NCI-H1694 treated with DMSO at 0.1 percent for 48 hours (cell line): Measurements from ENCODE around the gene ST6GALNAC1.
A peak's percentile ranks its signal among the peaks of the same experiment; 100 is the strongest.
"Not testable (repeated sequence)": the region's sequence is repeated elsewhere in the genome, so short reads cannot be mapped to it uniquely, and the experiment has no call there.

ENCODE experiments used
- DNase-seq: peaks from one replicate; lab custom pipeline; 2025; lab: John Stamatoyannopoulos, UW

The ST6GALNAC1 gene

GRCh38 chr17:76612465-76612864 is 31.1 kb downstream of the ST6GALNAC1 start:
- DNase-seq, result no peak

GRCh38 chr17:76611758-76612157 is 31.8 kb downstream of the ST6GALNAC1 start:
- DNase-seq, result no peak

GRCh38 chr17:76611080-76611749 is 32.3 kb downstream of the ST6GALNAC1 start:
- not testable (repeated sequence) for DNase-seq

DNA sequence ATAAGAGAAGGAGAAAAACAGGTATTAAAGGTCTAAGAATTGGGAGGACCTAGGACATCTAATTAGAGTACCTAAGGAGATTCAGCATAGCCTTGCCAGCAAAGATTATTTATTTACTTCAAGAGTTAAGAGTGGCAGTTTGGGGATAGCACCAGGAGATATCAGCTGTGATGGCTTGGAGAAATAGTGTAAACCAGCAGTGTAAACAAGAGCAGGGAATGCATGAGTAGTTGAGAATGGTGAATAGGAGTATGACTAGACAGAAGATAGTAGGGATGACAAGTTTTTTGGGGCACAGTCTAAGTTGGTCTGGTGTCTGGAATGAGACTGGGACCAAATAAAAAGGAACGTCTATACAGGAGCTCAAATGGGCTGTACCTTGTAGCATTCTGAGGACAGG is 36.9 kb downstream of the ST6GALNAC1 start:
- not testable (repeated sequence) for DNase-seq

DNA sequence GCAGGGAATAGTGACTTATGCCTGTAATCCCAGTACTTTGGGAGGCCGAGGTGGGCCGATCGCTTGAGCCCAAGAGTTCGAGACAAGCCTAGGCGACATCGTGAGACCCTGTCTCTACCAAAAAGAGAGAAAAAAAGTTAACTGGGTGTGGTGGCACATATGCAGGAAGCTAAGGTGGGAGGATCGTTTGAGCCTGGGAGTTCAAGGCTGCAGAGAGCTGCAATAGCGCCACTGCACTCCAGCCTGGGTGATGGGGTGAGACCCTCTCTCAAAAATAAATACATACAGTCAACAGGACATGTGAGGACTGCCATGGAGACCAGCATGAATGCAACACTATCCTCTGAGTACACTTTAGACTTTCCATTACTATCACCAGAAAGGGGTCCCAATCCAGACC is 42.5 kb downstream of the ST6GALNAC1 start:
- no peak for DNase-seq

GRCh38 chr17:76599694-76600460 is 43.7 kb downstream of the ST6GALNAC1 start:
- DNase-seq, result no peak

DNA sequence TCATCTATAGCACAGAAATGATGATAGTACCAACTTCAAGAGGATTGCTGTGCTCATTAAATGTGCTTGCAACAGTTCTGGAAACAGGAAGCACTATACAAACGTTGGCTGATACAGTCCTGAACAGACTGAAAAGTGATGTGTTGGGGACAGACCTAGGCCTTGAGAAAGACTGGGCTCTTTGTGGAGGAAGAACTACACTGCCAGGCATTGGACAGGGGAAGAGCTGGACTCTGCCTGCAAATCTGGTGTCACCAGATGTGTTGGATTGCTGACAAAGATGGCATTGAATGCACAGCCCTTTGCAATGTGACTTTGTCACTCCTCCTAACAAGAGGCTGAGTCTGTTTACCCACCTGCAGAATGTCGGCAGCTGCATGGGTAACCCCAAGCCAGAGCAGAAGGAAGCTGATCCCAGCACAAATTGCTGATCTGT is 45.5 kb downstream of the ST6GALNAC1 start:
- peak; percentile 46 for DNase-seq

DNA sequence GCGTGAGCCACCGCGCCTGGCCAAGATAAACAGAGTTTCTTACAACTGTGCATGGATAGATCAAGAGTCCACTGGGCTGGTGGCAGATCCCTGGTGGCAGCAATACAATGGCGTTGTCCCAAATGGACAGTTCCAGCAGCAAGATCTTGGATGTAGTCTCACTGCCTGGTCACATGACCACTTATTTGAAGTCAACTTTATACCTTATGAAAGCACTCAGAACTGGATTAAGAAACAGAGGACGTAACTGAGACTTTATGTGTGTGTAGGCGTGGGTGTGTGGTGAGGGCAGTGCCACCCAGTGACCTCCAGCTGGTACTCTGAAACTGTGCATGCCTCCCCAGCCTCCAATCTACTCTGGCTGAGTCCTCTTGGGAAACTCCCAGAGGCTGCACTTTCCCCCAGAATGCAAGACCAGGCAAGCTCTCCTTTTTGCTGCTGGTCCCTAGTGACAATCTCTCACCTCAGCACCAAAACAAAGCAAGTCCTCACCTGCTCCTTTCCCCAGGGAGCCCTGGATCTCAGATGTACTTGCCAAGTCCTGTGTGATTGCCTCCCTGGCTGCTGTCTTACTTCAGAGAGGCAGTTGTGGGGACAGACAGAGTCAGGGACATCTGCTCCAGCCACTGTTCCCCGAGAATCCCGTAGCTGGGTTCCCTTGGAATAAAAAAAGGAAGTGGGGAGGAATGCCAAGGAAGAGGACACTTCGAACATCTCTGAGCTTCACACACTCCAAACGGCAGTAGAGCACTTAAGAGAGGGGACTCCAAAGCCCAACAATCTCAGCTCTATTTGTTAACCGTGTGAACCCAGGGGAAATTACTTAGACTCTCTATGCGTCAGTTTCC is 46.2 kb downstream of the ST6GALNAC1 start:
- DNase-seq, result peak; percentile 63

DNA sequence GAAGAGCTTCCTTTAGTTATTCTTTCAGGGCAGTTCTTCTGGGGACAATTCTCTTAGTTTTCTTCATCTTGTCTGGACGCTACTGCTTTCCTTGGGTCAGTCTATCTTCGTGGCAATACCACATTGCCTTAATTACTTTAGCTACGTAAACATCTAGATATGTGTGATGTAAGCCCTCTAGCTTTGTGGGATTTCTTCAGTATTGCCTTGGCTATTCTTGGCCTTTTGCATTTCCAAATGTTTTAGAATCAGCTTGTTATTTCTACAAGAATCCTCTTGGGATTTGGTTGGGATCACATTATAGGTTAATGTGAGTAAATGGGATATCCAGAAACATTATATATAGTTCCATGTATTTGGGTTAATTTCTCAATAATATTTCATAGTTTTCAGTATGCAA is 48.9 kb downstream of the ST6GALNAC1 start:
- DNase-seq, result no peak

- peak; percentile 14 for DNase-seq
These were observed 49.6 kb downstream of the ST6GALNAC1 start for GRCh38 chr17:76593959-76594358.

DNA sequence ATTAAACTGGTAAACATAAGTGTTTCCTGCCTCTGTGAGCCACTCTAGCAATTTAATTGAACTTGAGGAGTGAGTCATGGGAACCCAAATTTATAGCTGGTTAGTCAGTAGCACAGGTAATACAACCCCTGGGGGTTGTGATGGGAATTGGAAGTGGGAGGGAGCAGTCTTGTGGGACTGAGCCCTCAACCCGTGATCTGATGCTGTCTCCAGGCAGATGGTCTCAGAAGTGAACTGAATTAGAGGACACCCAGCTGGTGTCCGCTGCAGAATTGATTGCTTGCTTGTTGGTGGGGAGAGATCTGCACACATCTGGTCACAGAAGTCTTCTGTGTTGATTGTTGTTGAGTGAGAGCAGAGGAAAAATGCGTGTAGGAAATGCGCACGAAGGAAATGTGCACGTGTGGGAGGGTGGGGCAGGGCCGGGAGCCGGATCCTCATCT is 50.2 kb downstream of the ST6GALNAC1 start:
- DNase-seq, result peak; percentile 68

GRCh38 chr17:76588182-76588581 is 55.4 kb downstream of the ST6GALNAC1 start:
- DNase-seq, result no peak

DNA sequence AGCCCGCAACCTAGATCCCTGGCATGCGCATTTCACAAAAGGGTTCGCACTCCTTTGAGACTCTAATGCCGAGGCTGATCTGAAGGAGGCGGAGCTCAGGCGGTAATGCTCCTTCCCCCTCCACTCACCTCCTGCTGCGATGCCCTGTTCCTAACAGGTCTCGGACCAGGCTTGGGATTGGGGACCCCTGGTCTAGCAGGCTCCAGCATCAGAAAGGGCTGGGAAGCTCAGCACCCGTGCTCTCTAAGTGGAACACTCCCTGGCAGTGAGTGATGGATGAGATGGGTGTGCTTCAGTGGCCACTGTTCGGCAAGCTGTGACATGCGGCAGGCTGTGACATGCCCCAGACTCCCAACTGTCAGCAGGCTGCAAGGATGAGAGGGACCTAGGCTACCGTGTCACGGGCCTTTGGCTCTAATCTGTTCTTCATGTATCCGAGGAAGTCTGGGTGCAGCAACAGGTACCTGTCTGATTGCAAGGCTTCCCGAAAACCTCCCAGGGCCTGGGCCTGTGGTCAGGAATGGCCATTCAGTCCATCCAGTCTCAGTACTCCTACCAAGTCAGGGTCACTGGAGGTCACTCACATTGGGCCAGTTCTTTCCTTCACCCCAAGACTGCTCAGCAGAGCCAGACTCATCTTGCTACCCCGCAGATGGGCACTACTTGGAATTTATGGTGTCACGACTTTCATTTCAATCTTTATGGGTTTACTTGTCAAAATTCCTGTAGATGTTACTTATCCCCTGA is 56.6 kb downstream of the ST6GALNAC1 start:
- peak; percentile 76 for DNase-seq

- no peak for DNase-seq
These were observed 57.6 kb downstream of the ST6GALNAC1 start, which contains the start of gene ST6GALNAC2 for GRCh38 chr17:76585649-76586593. Gene ST6GALNAC2, minus strand, starts transcription at chr17:76585860. Its CDS starts 52 bp downstream, at chr17:76585808.

DNA sequence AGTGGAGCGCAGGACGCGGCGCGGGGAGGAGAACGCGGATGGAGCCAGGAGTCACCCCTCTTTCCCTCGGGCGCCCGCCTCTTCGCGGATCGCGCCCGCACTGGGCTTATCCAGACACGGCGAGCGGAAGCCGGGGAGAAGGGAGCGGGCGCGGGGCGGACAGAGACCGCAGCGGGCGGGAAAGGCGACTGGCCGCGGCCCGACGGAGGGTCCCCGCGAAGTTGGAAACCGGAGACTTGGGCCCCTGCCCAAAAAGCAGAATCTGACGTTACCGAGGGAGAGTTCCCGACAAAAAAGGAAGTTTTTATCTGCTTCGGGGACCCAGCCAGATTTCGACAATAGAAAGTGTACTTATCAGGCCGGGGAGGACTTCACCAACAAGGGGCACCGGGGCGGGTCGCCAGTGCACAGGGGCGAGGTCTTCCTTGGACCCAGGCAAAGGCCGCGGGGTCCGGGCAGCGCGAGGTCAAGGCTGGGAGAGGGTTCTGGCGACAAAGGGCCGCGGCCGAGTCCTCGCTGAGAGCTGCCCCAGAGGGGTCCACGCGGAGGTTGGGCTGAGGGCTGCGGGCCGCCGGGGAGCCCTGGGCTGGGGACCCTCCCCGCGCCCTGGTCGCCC is 58.4 kb downstream of the ST6GALNAC1 start:
- no peak for DNase-seq

- DNase-seq, result no peak
These were observed 59.0 kb downstream of the ST6GALNAC1 start for GRCh38 chr17:76584427-76585032.

- no peak for DNase-seq
These were observed 60.9 kb downstream of the ST6GALNAC1 start for GRCh38 chr17:76582660-76583059.

- DNase-seq, result no peak
These were observed 62.0 kb downstream of the ST6GALNAC1 start for GRCh38 chr17:76581515-76581914.

- no peak for DNase-seq
These were observed 64.3 kb downstream of the ST6GALNAC1 start for GRCh38 chr17:76579281-76579680.

DNA sequence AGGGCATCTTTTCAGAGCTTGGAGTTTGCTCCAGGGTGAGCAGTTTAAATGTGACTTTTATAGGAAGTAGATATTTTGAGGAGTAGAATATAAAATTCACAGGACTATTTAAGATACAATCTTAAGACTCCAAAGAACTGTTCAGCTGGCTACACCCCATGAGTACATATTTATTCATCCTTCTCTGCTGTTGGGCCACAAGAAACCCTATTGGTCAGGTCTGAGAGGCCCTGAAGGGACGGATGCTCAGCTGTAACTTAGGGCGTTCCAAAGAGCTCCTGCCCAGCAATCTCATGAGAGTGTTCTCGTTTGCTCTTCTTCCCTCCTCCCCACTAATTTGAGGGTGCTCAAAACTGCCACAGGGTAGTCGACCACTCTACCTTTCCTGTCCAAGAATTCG is 65.2 kb downstream of the ST6GALNAC1 start:
- no peak for DNase-seq
